Activated naive CD4-positive, alpha-beta T cell (primary cell): Measurements from ENCODE around the gene HOMER1.

ENCODE experiments used
- DNase-seq, 4 experiments: peaks; one replicate each; lab custom pipeline; 2025; lab: John Stamatoyannopoulos, UW

Gene HOMER1

DNA sequence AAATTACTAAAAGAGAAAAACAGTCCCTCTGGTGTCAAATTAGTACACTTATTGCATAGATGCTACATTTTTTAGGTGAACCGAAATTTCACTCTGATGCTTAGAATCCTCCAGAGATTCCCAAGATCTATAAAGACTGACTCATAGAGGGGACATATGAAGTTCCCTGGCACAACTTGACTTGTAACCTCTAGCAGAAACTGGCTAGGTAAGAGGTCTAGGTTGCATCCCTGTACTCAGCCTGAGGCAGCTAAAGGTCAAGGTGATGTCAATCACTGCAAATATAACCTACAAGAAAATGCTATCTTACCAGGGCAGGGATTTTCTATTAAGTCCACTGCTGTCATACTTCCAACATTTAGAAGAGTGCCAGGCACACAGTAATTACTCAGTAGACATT is 24.2 kb downstream of the HOMER1 start:
- no peak for DNase-seq

GRCh38 chr5:79488775-79489174 is 25.2 kb downstream of the HOMER1 start:
- no peak for DNase-seq

GRCh38 chr5:79488058-79488457 is 25.9 kb downstream of the HOMER1 start:
- no peak for DNase-seq

GRCh38 chr5:79487251-79487650 is 26.7 kb downstream of the HOMER1 start:
- DNase-seq: no peak

DNA sequence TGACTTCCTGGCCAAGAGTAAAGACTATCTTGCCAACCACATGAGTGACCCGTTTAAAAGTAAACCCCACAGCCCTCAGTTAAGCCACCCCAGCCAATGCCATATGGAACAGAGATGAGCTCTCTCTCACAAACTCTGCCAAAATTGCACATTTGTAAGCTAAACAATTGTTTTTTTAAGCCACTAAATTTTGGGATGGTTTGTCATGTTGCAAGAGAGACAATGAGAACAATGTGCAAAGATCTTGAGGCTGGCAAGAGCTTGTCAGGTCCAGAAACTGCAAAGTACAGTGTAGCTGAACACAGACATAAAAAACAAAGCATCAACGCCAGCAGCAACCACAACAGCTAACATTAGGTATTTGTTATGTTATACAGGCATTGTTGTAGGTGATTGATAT is 27.8 kb downstream of the HOMER1 start:
- no peak for DNase-seq

DNA sequence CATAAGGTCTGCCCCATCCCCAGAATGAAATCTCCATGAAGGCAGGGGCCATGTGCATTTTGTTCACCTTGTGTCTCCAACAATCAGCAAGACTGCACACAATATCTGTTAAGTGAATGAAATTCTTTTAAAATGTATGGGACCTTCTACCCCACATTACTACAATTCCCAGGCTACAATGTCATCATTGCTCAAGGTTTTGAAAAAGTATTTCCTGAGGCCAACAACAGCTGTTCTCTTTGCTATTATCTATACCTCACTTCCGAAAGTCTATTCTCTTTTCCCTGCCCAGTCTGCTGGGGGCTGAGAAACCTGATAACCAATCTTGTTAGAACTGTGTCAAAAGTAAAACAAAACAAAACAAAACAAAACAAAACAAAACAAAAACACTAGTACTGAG is 29.2 kb downstream of the HOMER1 start:
- no peak for DNase-seq

DNA sequence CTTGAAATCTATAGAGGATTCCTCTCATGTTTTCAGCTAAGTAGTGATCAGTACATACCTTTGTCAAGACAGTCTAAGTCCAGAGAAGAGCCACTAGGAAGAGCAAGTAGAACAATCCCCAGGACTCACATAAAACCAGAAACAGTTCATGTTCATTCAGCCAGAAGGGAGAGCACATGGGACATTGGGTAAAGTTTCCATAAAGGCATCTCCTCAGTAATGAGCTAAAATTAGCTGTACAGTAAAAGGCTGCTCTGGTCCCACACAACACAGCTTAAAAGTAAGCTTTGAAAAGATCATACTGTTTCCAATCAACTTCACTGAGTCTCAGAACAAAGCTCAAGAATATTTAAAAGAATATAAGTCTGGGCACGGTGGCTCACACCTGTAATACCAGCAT is 32.4 kb downstream of the HOMER1 start:
- no peak for DNase-seq

GRCh38 chr5:79480991-79481390 is 32.9 kb downstream of the HOMER1 start:
- no peak for DNase-seq

DNA sequence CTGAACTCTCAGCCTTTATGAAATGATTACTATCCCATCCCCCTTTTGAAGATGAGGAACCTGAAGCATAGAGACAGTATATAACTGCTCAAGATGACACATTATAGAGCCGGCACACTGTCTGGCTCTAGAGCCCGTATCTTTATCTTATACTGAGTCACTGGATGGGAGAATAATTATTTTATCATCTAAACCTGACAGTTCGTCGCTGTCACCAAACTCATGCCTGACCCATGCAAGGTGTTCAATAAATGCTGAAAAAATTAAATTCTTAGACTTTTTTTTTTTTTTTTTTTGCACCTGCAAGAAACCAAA is 38.8 kb downstream of the HOMER1 start:
- no peak for DNase-seq

DNA sequence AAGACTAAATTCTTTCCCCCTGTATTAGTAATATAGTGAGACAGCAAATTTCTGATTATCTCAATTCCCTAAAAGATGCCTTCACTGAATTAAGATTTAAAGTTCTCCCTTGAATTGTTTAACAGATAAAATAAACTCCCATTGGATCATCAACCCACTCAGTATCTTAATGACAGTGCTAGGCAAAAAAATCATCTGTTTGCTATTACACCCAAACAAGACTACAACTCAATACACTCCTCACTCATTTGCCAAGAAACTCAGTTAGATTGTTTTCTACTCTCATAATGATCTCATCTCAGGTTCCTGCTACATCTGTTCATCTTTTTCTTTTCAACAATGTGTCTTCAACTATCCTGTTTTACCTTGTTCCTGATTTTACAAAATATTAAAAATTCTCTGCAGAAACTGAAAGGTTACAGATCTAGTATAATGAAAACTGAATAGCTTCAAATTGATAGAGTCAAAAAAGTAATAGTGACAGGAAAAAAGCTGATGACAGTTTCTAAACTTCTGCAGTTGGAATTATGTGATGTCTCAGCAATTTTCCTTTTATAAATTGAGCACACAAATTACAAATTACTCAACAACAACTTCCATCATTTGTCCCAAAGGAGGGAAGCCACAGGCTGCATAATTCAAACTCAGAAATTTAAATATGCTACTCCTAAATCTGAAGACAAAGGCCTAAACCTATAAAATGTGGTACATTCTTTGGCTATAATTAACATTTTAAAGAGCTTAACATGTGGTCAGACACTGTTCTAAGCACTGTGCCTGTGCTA is 39.4 kb downstream of the HOMER1 start:
- DNase-seq: no peak

DNA sequence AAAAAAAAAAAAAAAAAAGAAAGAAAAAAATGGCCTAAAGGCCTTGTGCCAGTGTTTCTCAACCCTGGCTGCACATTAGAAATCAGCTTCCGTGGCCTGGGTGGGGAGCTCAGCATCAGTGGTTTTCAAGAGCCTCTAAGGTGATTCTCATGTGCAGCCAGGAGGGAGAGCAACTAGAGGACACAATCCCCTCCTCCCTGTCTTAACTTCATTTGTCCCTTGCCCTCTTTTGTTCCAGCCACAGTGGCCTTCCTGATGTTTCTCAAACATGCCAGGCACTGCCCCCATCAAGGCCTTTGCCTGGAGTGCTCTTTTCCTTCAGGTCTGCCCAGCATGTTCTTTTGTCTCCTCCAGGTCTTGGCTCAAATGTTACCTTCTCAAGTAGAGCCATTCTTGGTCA is 42.4 kb downstream of the HOMER1 start:
- DNase-seq: no peak

GRCh38 chr5:79464695-79465332 is 49.1 kb downstream of the HOMER1 start:
- DNase-seq: no peak

DNA sequence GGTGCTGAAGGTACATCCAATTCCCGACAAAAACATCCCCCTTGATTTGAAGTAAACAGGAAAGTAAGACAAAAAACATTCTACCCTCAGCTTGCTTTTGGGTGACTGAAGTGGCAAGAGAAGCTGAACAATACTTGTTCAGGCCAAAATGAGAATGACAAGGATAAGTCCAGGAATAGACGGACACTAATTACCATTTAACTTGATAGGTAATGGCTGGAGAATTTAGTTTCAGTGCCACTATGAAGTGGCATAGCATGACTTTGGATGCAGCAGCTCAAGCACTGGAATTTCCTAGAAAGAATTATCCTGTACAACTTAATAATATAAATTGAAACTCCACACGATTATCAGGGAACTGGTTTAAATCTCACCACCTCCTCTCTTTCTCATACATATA is 49.7 kb downstream of the HOMER1 start:
- no peak for DNase-seq

- DNase-seq: no peak
Measured at GRCh38 chr5:79459626-79460025, 54.3 kb downstream of the HOMER1 start.

GRCh38 chr5:79456890-79457583 is 56.9 kb downstream of the HOMER1 start:
- DNase-seq: no peak

GRCh38 chr5:79456400-79456799 is 57.5 kb downstream of the HOMER1 start:
- DNase-seq: no peak

- DNase-seq: no peak
Measured at GRCh38 chr5:79454043-79454442, 59.9 kb downstream of the HOMER1 start.

DNA sequence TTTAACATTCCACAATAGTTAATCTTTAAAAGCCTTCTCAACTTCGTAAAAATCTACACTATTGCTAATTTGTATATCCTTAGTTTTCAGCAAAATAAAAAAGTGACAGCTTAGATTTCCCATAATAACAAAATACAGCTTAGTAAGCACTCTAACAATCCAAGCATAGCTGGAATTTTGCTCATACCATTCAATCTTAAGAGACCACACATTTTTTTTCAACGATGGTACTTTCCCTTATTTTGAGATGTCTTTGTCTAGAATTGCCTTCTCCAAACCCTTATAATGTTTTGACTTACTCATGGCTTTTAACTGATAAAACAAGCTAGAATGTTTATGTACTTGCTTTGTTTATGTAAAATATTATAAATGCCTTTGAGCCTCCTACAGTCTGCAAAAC is 65.6 kb downstream of the HOMER1 start:
- no peak for DNase-seq

DNA sequence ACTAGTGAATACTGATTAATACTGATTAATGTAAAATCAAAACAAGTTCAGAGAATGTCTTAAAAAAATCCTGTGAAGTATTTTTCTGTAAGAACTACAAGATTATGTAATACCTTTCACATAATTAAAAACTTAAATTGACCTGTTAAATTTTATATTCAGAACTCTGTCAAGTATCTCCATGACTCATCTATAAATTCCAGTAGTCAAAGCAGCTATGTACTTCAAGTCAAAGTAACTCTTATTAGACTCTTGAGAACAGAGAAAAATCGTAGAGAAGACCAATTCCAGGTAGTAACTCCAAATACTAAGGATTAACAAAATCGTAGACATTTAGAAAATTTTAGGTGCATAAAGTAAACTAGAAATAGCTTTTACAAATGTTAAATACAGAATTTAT is 77.1 kb downstream of the HOMER1 start:
- DNase-seq: no peak

- no peak for DNase-seq
Measured at GRCh38 chr5:79436224-79436623, 77.7 kb downstream of the HOMER1 start.

- no peak for DNase-seq
Measured at GRCh38 chr5:79430196-79430595, 83.7 kb downstream of the HOMER1 start.

- no peak for DNase-seq
Measured at GRCh38 chr5:79423296-79423695, 90.6 kb downstream of the HOMER1 start.

DNA sequence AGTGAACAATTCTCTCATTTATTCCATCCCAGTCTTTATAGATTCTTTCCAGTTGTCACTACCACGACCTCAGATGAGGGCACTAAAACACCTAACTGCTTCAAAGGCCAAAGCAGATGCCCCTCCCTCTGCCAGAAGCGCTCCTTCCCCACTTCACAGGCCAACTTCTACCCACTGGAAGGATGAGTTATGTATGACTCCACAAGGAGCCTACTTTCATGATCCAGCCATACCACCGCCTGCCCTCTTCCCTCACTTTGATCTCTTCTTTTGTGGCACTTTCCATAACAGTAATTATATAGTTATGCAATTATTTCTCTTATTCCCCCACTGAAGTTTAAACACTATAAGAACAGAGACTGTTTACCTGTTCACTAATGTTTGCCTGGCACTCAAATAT is 93.7 kb downstream of the HOMER1 start:
- DNase-seq: no peak
